Esophagus muscularis mucosa (tissue), 4 donors: ENCODE data around the gene F10. TPM values are rescaled to one million over a fixed set of nuclear protein-coding genes. Genes with fewer than 3 reads are reported as not detected.

Experiments used
- DNase-seq: peaks from one replicate; pipeline ENCODE4 v3.0.0-alpha.2; 2017; ENCODE audit errors: extremely low spot score
- H3K27ac ChIP-seq, 4 donors: fragments of 200-600 bp; sonication (generic); replicated peaks in 1 of 4; 1 replicate in 3 of 4; 2 replicates in 1 of 4; pipeline ENCODE4 v1.5.1; 2016 to 2019; ENCODE audit warnings: mild to moderate bottlenecking in 1 of 4
- H3K27me3 ChIP-seq, 4 donors: fragments of 200-600 bp; sonication (generic); one replicate each; pipeline versions ENCODE4 v1.5.1 to v1.6.0; 2016 to 2019
- H3K36me3 ChIP-seq, 4 donors: fragments of 200-600 bp; sonication (generic); one replicate each; pipeline ENCODE4 v1.5.1; 2016 to 2019
- H3K4me1 ChIP-seq, 4 donors: fragments of 200-600 bp; sonication (generic); one replicate each; pipeline ENCODE4 v1.5.1; 2016 to 2019
- H3K4me3 ChIP-seq, 4 donors: fragments of 200-600 bp; sonication (generic); 1 replicate in 2 of 4; 2 replicates in 2 of 4; pipeline ENCODE4 v1.5.1; 2016 to 2019; ENCODE audit warnings: mild to moderate bottlenecking in 4 of 4, moderate library complexity in 1 of 4
- H3K9me3 ChIP-seq, 4 donors: fragments of 200-600 bp; sonication (generic); 1 replicate in 3 of 4; 2 replicates in 1 of 4; pipeline ENCODE4 v1.5.1; 2016 to 2019
- CTCF ChIP-seq, 3 experiments: fragments of 200-600 bp in 2 of 3; fragments of 450-650 bp in 1 of 3; sonication (generic) in 2 of 3; IDR thresholded peaks; one replicate each; pipeline ENCODE4 v1.5.1; 2017 to 2019; ENCODE audit warnings: antibody characterized with exemption in 3 of 3, mild to moderate bottlenecking in 2 of 3, moderate library complexity in 1 of 3
- EP300 ChIP-seq: sonication (generic); formaldehyde crosslinking; IDR thresholded peaks from one replicate; pipeline ENCODE4 v1.6.1; 2017; ENCODE audit warnings: antibody characterized with exemption
- POLR2A ChIP-seq: fragments of 450-650 bp; IDR thresholded peaks from one replicate; pipeline ENCODE4 v1.6.1; 2017; ENCODE audit warnings: antibody characterized with exemption, moderate library complexity, mild to moderate bottlenecking, low read depth
- POLR2AphosphoS5 ChIP-seq, 2 donors: sonication (generic); formaldehyde crosslinking; IDR thresholded peaks; one replicate each; pipeline ENCODE4 v1.6.1; 2017; ENCODE audit warnings: antibody characterized with exemption in 2 of 2
- WGBS: methylation state at CpG from one replicate; pipeline ENCODE4 v1.1.5; 2018; 5-methylcytosine and 5-hydroxymethylcytosine counted together
- intact Hi-C: fragments of 100-400 bp; cut with DNase I; formaldehyde crosslinking; loops from one replicate; pipeline ENCODE4 v1.15.1; 2023
- total RNA-seq, 4 donors: library from RNA; depleted of rRNA; stranded (reverse); fragments of >200 nt; gene quantifications; one replicate each; pipeline versions ENCODE4 v1.1.0 to v1.2.1, GENCODE V29; 2016

Gene F10
- total RNA-seq, 4 donors from 2014 or later: 4.6 to 20.5 (median 11.7) TPM

- Histone ChIP-seq H3K36me3 (no peaks in the 10 kb centered on the region), H3K4me3 (no peak overlapping the region), H3K9me3 (no peaks in the 10 kb centered on the region), H3K4me1 (peaks cover 0 to 18% (median 5%) of the 10 kb centered on the region in 4 donors), H3K27ac (no peak overlapping the region), H3K27me3 (peaks cover 0 to 13% (median 0%) of the 10 kb centered on the region in 4 donors)
- DNase-seq: no peak
- WGBS: 91% methylated on average over 24 of the region's 24 CpGs
- intact Hi-C loops: no loop called here
- no peak for TF ChIP-seq POLR2A
- no peak for TF ChIP-seq CTCF (IDR thresholded peaks at IDR 0.05)
- TF ChIP-seq EP300: no peak
- no peak for TF ChIP-seq POLR2AphosphoS5 (IDR thresholded peaks at IDR 0.05)
Measured at GRCh38 chr13:113121183-113121927, 1.2 kb upstream of the F10 start.

GRCh38 chr13:113121928-113122471, 599 bp upstream of the F10 start:
- intact Hi-C loops: no loop called here
- peak overlapping the region in 1 of 4 donors; percentile 46 for H3K4me3 ChIP-seq
- no peaks in the 10 kb centered on the region for H3K36me3 ChIP-seq
- TF ChIP-seq POLR2A (no peak), EP300 (no peak), CTCF (IDR thresholded peaks at IDR 0.05) (no peak), POLR2AphosphoS5 (IDR thresholded peaks at IDR 0.05) (no peak)
- peaks cover 0 to 18% (median 5%) of the 10 kb centered on the region in 4 donors for H3K4me1 ChIP-seq
- H3K9me3 ChIP-seq: no peaks in the 10 kb centered on the region
- H3K27ac ChIP-seq: peak overlapping the region; percentile 27 to 62 (median 32)
- H3K27me3 ChIP-seq: peaks cover 0 to 13% (median 0%) of the 10 kb centered on the region in 4 donors
- DNase-seq: no peak
- WGBS: 77% methylated on average over 10 of the region's 16 CpGs

- peak overlapping the region; percentile 28 to 46 (median 34) for H3K4me3 ChIP-seq
- TF ChIP-seq CTCF (IDR thresholded peaks at IDR 0.05) (no peak), POLR2AphosphoS5 (IDR thresholded peaks at IDR 0.05) (no peak), EP300 (no peak), POLR2A (no peak)
- H3K9me3 ChIP-seq: no peaks in the 10 kb centered on the region
- intact Hi-C loops: no loop called here
- peak overlapping the region in 3 of 4 donors; percentile 32 to 62 (median 40) for H3K27ac ChIP-seq
- WGBS: 84% methylated on average over 25 of the region's 29 CpGs
- peaks cover 0 to 8% (median 0%) of the 10 kb centered on the region in 4 donors for H3K27me3 ChIP-seq
- no peaks in the 10 kb centered on the region for H3K36me3 ChIP-seq
- H3K4me1 ChIP-seq: peaks cover 0 to 18% (median 5%) of the 10 kb centered on the region in 4 donors
- no peak for DNase-seq
Measured at GRCh38 chr13:113123226-113124201, 915 bp downstream of the F10 start.

- H3K27ac ChIP-seq: no peak overlapping the region
- H3K4me1 ChIP-seq: peaks cover 0 to 18% (median 7%) of the 10 kb centered on the region in 4 donors
- H3K9me3 ChIP-seq: no peaks in the 10 kb centered on the region
- no peak for DNase-seq
- peaks cover 0 to 9% (median 0%) of the 10 kb centered on the region in 4 donors for H3K27me3 ChIP-seq
- TF ChIP-seq CTCF (IDR thresholded peaks at IDR 0.05) (no peak), POLR2AphosphoS5 (IDR thresholded peaks at IDR 0.05) (no peak), EP300 (no peak), POLR2A (no peak)
- intact Hi-C loops: no loop called here
- no peak overlapping the region for H3K4me3 ChIP-seq
- WGBS: 98% methylated on average over 10 of the region's 19 CpGs
- H3K36me3 ChIP-seq: no peaks in the 10 kb centered on the region
Measured at GRCh38 chr13:113124211-113124970, 1.8 kb downstream of the F10 start.
